ENCODE measurements around the gene ACSL6. TPM values are rescaled to one million over a fixed set of nuclear protein-coding genes. Genes with fewer than 3 reads are reported as not detected.

The ACSL6 gene
- total and polyA plus RNA-seq, 2 donors (not counting 1 experiment from before 2014, with no cell fraction given): 0.03 to 0.62 TPM

DNA sequence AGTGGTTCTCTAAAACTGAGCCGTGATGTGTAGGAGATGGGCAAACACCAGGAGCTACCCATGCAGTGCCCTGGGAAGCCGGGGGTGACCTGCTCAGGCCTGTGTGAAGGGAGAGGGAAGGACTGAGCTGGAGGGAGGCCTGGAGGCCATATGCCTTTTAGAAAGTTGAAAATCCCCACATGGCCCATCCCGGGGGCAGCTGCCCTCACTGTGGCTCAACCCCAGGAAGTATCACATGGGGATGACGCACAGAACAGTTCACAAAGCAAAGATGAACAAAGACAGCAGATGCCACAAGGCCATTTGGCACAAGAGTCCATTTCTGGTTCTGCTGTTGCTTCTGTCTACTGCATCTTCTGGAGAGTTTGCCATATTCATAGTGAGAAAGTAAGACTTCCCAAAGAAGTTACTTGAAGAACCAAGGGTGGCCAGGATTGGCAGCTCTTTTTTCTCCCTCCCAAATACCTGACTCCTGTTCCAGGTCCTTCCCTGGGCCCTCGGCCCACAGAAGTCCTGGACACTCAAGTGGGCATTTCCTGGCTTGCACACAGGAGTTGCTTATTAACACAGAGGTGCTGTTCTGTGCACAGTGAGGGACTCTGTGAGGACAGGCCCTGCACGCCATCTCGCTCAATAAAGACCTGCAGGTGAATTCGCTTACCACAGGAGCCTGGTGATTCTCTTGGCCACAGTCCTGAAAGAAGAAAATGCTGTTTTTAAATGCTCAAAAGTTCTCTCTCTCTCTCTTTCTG lies 25.1 kb downstream of the ACSL6 start:
- ATAC-seq (ENCODE audit: low read depth) (no peak), DNase-seq (no peak)
- H3K36me3 ChIP-seq (replicated peaks in 1 of 2; ENCODE audit: control extremely low read depth in 1 of 2, control insufficient read depth in 1 of 2, extremely low read depth in 1 of 2, insufficient read depth in 2 of 2, low read length in 1 of 2): no peaks in the 10 kb centered on the region
- Mint-ChIP-seq H3K4me3 (no peak overlapping the region), H3K27me3 (peaks cover 8% of the 10 kb centered on the region), H3K27ac (no peak overlapping the region), H3K9me3 (ENCODE audit: insufficient read depth) (no peaks in the 10 kb centered on the region), H3K4me1 (no peaks in the 10 kb centered on the region)
- H3K27me3 ChIP-seq (replicated peaks in 1 of 4; ENCODE audit: control extremely low read depth in 1 of 4, control insufficient read depth in 3 of 4, insufficient read depth in 4 of 4, low read length in 3 of 4): no peaks in the 10 kb centered on the region
- no peaks in the 10 kb centered on the region for H4K20me1 ChIP-seq (ENCODE audit: control insufficient read depth, insufficient read depth, low read length, poor library complexity, severe bottlenecking)
- intact Hi-C loops (cut with micrococcal nuclease): no loop called here
- H3K4me1 ChIP-seq (ENCODE audit: control insufficient read depth in 2 of 2, insufficient read depth in 2 of 2, low read length in 2 of 2): no peaks in the 10 kb centered on the region
- H3K9me3 ChIP-seq (ENCODE audit: control extremely low read depth in 1 of 3, control insufficient read depth in 2 of 3, insufficient read depth in 1 of 3, low read length in 2 of 3): no peaks in the 10 kb centered on the region
- no peak overlapping the region for H2AFZ ChIP-seq (ENCODE audit: insufficient read depth, low read depth, low read length, poor library complexity, severe bottlenecking)
- 92% methylated on average over 7 of the region's 8 CpGs for WGBS (ENCODE audit: insufficient coverage)
- ChIA-PET CTCF (no interaction called here), POLR2A (no interaction called here)
- no peaks in the 10 kb centered on the region for H3K79me2 ChIP-seq (ENCODE audit: control insufficient read depth, insufficient read depth, low read length)
- no peak overlapping the region for H3K9ac ChIP-seq (ENCODE audit: low read length)
- TF ChIP-seq, protein P1, sequence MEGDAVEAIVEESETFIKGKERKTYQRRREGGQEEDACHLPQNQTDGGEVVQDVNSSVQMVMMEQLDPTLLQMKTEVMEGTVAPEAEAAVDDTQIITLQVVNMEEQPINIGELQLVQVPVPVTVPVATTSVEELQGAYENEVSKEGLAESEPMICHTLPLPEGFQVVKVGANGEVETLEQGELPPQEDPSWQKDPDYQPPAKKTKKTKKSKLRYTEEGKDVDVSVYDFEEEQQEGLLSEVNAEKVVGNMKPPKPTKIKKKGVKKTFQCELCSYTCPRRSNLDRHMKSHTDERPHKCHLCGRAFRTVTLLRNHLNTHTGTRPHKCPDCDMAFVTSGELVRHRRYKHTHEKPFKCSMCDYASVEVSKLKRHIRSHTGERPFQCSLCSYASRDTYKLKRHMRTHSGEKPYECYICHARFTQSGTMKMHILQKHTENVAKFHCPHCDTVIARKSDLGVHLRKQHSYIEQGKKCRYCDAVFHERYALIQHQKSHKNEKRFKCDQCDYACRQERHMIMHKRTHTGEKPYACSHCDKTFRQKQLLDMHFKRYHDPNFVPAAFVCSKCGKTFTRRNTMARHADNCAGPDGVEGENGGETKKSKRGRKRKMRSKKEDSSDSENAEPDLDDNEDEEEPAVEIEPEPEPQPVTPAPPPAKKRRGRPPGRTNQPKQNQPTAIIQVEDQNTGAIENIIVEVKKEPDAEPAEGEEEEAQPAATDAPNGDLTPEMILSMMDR (IDR thresholded peaks at IDR 0.05): no peak
- no peak for TF ChIP-seq EZH2 (IDR thresholded peaks at IDR 0.05; ENCODE audit: borderline replicate concordance, insufficient read depth, low read depth, low read length, poor library complexity, severe bottlenecking)
- no peak overlapping the region for H3K4me2 ChIP-seq (replicated peaks; ENCODE audit: low read depth, low read length, poor library complexity, severe bottlenecking)
- H3K27ac ChIP-seq (ENCODE audit: low read length in 2 of 2): no peak overlapping the region
- no peak overlapping the region for H3K4me3 ChIP-seq (ENCODE audit: control extremely low read depth in 1 of 5, extremely low read depth in 1 of 5, insufficient read depth in 1 of 5, low read depth in 2 of 5, low read length in 4 of 5)

DNA sequence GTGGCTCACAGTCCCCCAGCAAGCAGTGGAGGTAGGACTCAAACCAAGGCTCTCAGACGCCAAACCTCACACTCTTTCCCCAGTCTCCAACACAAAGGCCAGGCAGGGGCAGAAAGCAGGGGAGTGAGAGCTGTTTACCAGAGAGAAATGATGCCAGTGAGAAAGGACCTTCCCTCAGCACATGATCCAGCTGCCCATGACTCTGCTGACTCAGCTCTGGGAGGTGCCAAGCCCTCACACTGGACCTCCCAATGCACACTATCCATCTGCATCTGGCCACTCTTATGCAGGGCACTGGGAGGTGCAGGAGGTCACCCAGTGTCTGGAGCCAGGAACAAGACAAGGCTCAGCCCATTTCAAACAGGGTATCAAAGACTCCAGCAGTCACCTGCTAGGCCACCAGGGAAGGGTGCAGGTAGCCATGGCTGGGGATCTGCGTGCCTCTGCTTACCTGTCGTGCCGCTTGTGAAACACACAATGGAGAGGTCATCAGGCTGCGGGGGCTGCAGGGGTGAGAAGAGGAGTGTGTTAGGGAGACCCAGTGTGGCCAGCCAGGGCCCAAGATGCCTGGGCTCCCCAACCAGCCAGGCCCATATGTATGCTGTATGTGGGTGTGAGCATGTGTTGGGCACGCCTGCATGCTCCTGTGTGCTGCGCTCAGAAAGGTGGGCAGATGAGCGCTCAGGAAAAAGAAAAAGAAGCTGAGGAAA lies 26.3 kb downstream of the ACSL6 start:
- 91% methylated on average over 5 of the region's 8 CpGs for WGBS (ENCODE audit: insufficient coverage)
- Histone ChIP-seq H3K9ac (ENCODE audit: low read length) (no peak overlapping the region), H3K4me2 (replicated peaks; ENCODE audit: low read depth, low read length, poor library complexity, severe bottlenecking) (no peak overlapping the region), H3K79me2 (ENCODE audit: control insufficient read depth, insufficient read depth, low read length) (no peaks in the 10 kb centered on the region), H2AFZ (ENCODE audit: insufficient read depth, low read depth, low read length, poor library complexity, severe bottlenecking) (no peak overlapping the region), H3K36me3 (replicated peaks in 1 of 2; ENCODE audit: control extremely low read depth in 1 of 2, control insufficient read depth in 1 of 2, extremely low read depth in 1 of 2, insufficient read depth in 2 of 2, low read length in 1 of 2) (no peaks in the 10 kb centered on the region), H3K27ac (ENCODE audit: low read length in 2 of 2) (no peak overlapping the region), H3K4me1 (ENCODE audit: control insufficient read depth in 2 of 2, insufficient read depth in 2 of 2, low read length in 2 of 2) (no peaks in the 10 kb centered on the region), H4K20me1 (ENCODE audit: control insufficient read depth, insufficient read depth, low read length, poor library complexity, severe bottlenecking) (no peaks in the 10 kb centered on the region), H3K9me3 (ENCODE audit: control extremely low read depth in 1 of 3, control insufficient read depth in 2 of 3, insufficient read depth in 1 of 3, low read length in 2 of 3) (no peaks in the 10 kb centered on the region), H3K4me3 (ENCODE audit: control extremely low read depth in 1 of 5, extremely low read depth in 1 of 5, insufficient read depth in 1 of 5, low read depth in 2 of 5, low read length in 4 of 5) (no peak overlapping the region), H3K27me3 (replicated peaks in 1 of 4; ENCODE audit: control extremely low read depth in 1 of 4, control insufficient read depth in 3 of 4, insufficient read depth in 4 of 4, low read length in 3 of 4) (no peaks in the 10 kb centered on the region)
- ATAC-seq (ENCODE audit: low read depth) (no peak), DNase-seq (no peak)
- Mint-ChIP-seq H3K27me3 (peaks cover 8% of the 10 kb centered on the region), H3K27ac (no peak overlapping the region), H3K4me1 (no peaks in the 10 kb centered on the region), H3K4me3 (no peak overlapping the region), H3K9me3 (ENCODE audit: insufficient read depth) (no peaks in the 10 kb centered on the region)
- ChIA-PET CTCF (no interaction called here), POLR2A (no interaction called here)
- intact Hi-C loops (cut with micrococcal nuclease): no loop called here
- TF ChIP-seq, protein P1 (IDR thresholded peaks at IDR 0.05): no peak
- no peak for TF ChIP-seq EZH2 (IDR thresholded peaks at IDR 0.05; ENCODE audit: borderline replicate concordance, insufficient read depth, low read depth, low read length, poor library complexity, severe bottlenecking)
